Kidney (tissue), 22 donors: ENCODE measurements around the gene TRIM4. TPM values are rescaled to one million over a fixed set of nuclear protein-coding genes. Genes with fewer than 3 reads are reported as not detected.
A peak's percentile ranks its signal among the peaks of the same experiment; 100 is the strongest.
"Not testable (repeated sequence)": the region's sequence is repeated elsewhere in the genome, so short reads cannot be mapped to it uniquely, and the experiment has no call there.

Experiments
- DNase-seq, 5 donors: peaks; one replicate each; pipeline ENCODE4 v3.0.0-alpha.2; 2013 to 2020
- FAIRE-seq: peaks from 2 replicates; lab custom pipeline; 2012; peaks lifted over from hg19 to GRCh38; lab: Jason Lieb, UNC
- H3K27ac ChIP-seq, 2 donors: one replicate each; pipeline ENCODE4 v1.7.0; 2013; ENCODE audit warnings: low read depth in 2 of 2, low read length in 2 of 2, inconsistent platforms in 1 of 2
- H3K27me3 ChIP-seq: one replicate; pipeline ENCODE4 v1.7.1; 2013; ENCODE audit warnings: low read length, inconsistent platforms; ENCODE audit not compliant: control insufficient read depth, insufficient read depth
- H3K36me3 ChIP-seq, 3 donors: one replicate each; pipeline versions ENCODE4 v1.7.0 to v1.7.1; 2013; ENCODE audit warnings: low read length in 3 of 3, control low read depth in 1 of 3, inconsistent platforms in 1 of 3; ENCODE audit not compliant: insufficient read depth in 3 of 3, control insufficient read depth in 2 of 3
- H3K4me1 ChIP-seq, 3 donors: one replicate each; pipeline versions ENCODE4 v1.7.0 to v1.7.1; 2013; ENCODE audit warnings: low read length in 3 of 3, inconsistent platforms in 1 of 3, low read depth in 1 of 3; ENCODE audit not compliant: control insufficient read depth in 2 of 3, insufficient read depth in 2 of 3
- H3K4me3 ChIP-seq, 3 donors: one replicate each; pipeline versions ENCODE4 v1.7.0 to v1.8.1; 2013; ENCODE audit warnings: low read length in 3 of 3, control low read depth in 1 of 3, inconsistent platforms in 1 of 3
- H3K9ac ChIP-seq, 3 donors: one replicate each; pipeline versions ENCODE4 v1.7.0 to v1.7.1; 2013; ENCODE audit warnings: low read length in 3 of 3, control low read depth in 1 of 3, inconsistent platforms in 1 of 3
- H3K9me3 ChIP-seq, 3 donors: one replicate each; pipeline versions ENCODE4 v1.7.0 to v1.7.1; 2013; ENCODE audit warnings: low read length in 3 of 3, control low read depth in 1 of 3, inconsistent platforms in 1 of 3; ENCODE audit not compliant: control insufficient read depth in 2 of 3, insufficient read depth in 1 of 3
- CTCF ChIP-seq: IDR thresholded peaks from 3 replicates; pipeline ENCODE4 v1.5.1; 2012; ENCODE audit warnings: mild to moderate bottlenecking, moderate library complexity, borderline replicate concordance; ENCODE audit not compliant: insufficient read depth; ENCODE audit errors: extremely low read depth
- intact Hi-C: fragments of 100-400 bp; cut with DNase I; formaldehyde crosslinking; loops from one replicate; pipeline ENCODE4 v1.11.1; 2022
- long read RNA-seq, 10 donors: library from polyadenylated mRNA in 1 of 10; unstranded in 1 of 10; transcript quantifications; one replicate each; pipeline ENCODE4 v2.0.0 and lab custom pipeline, GENCODE V29; 2021 to 2026
- polyA plus RNA-seq: library from polyadenylated mRNA; stranded (reverse); fragments of 350-450 nt; fragmentation: Illumina TruSeq; extraction: RNeasy Lipid Tissue Mini Kit (QIAGEN cat#74804); gene quantifications from one replicate; pipeline ENCODE4 v1.2.3, GENCODE V29; 2014; ENCODE audit warnings: low read depth, low replicate concordance; ENCODE audit not compliant: insufficient read depth
- total RNA-seq: library from RNA; stranded (reverse); fragmentation: NEBNext Ultra II Directional; extraction: Animal tissue kit (Norgen Biotek cat#: 25700); gene quantifications from one replicate; pipeline ENCODE4 v1.2.1, GENCODE V29; 2021
- donor health status: control.
- donor health status: control.
- donor health status: control.
- donor health status: control.
- donor health status: control.
- donor health status: DM: yes; HTN: yes; CAD: no.
- donor health status: Normal renal cell carcinoma (clear cell type).

The TRIM4 gene
- total RNA-seq (30.9 TPM), polyA plus RNA-seq (15.4 TPM)
- long read RNA-seq, donor 1, partial matches to known transcripts, result 0 of 3 reads
- long read RNA-seq, donor 1, other reads (novel, unspliced or antisense), result 0 of 3 reads
- long read RNA-seq, donor 2, partial matches to known transcripts, result 8 of 14 reads
- long read RNA-seq, donor 2, other reads (novel, unspliced or antisense), result 0 of 14 reads
- long read RNA-seq, donor 3, transcript TRIM4-201 (6 exons, 3,374 nt), result major isoform, 8 of 9 reads
- long read RNA-seq, donor 3, partial matches to known transcripts, result 0 of 9 reads
- long read RNA-seq, donor 3, other reads (novel, unspliced or antisense), result 0 of 9 reads
- long read RNA-seq, donor 4, partial matches to known transcripts, result 0 of 3 reads
- long read RNA-seq, donor 4, other reads (novel, unspliced or antisense), result 0 of 3 reads
- long read RNA-seq, donor 5, result 0 reads
- long read RNA-seq, donor 6, partial matches to known transcripts, result 0 of 1 reads
- long read RNA-seq, donor 6, other reads (novel, unspliced or antisense), result 0 of 1 reads
- long read RNA-seq, donor 7, transcript TRIM4-202 (6 exons, 1,942 nt), result minor isoform, 5 of 63 reads
- long read RNA-seq, donor 7, transcript TRIM4-201 (6 exons, 3,374 nt), result major isoform, 40 of 63 reads
- long read RNA-seq, donor 7, partial matches to known transcripts, result 7 of 63 reads
- long read RNA-seq, donor 7, other reads (novel, unspliced or antisense), result 10 of 63 reads
- long read RNA-seq, donor 8, transcript TRIM4-201 (6 exons, 3,374 nt), result major isoform, 8 of 8 reads
- long read RNA-seq, donor 8, partial matches to known transcripts, result 0 of 8 reads
- long read RNA-seq, donor 8, other reads (novel, unspliced or antisense), result 0 of 8 reads
- long read RNA-seq, donor 9, partial matches to known transcripts, result 0 of 4 reads
- long read RNA-seq, donor 9, other reads (novel, unspliced or antisense), result 0 of 4 reads
- long read RNA-seq, donor 10, transcript TRIM4-201 (6 exons, 3,374 nt), result major isoform, 6 of 6 reads
- long read RNA-seq, donor 10, partial matches to known transcripts, result 0 of 6 reads
- long read RNA-seq, donor 10, other reads (novel, unspliced or antisense), result 0 of 6 reads

GRCh38 chr7:99918959-99919813 lies at the start of gene TRIM4:
TRIM4 (minus strand) TSS chr7:99919530; CDS start chr7:99919401, 129 bp downstream.
- no peaks in the 10 kb centered on the region for H3K9me3 ChIP-seq
- TF ChIP-seq CTCF, result no peak
- H3K36me3 ChIP-seq, result peaks cover 0 to 2% (median 0%) of the 10 kb centered on the region in 3 donors
- H3K9ac ChIP-seq, result peak within 1 kb of the TSS; percentile 78 to 91 (median 87)
- peak within 1 kb of the TSS; percentile 83 to 85 for H3K27ac ChIP-seq
- intact Hi-C loops, result no loop called here
- H3K4me3 ChIP-seq, result peak within 1 kb of the TSS; percentile 81 to 93 (median 85)
- FAIRE-seq (no peak), DNase-seq (peak; percentile 84 to 97 (median 90))
- peaks cover 2 to 15% (median 12%) of the 10 kb centered on the region in 3 donors for H3K4me1 ChIP-seq
- no peaks in the 10 kb centered on the region for H3K27me3 ChIP-seq

GRCh38 chr7:99958564-99959227 lies 39.4 kb upstream of the TRIM4 start:
- TF ChIP-seq CTCF, result no peak
- no peaks in the 10 kb centered on the region for H3K36me3 ChIP-seq
- no peak for FAIRE-seq
- H3K4me3 ChIP-seq, result no peak overlapping the region
- no peak for DNase-seq
- H3K4me1 ChIP-seq, result no peaks in the 10 kb centered on the region
- no peaks in the 10 kb centered on the region for H3K27me3 ChIP-seq
- H3K9me3 ChIP-seq, result no peaks in the 10 kb centered on the region
- no peak overlapping the region for H3K27ac ChIP-seq
- H3K9ac ChIP-seq, result no peak overlapping the region
- intact Hi-C loops, result no loop called here

- FAIRE-seq (no peak), DNase-seq (no peak)
- TF ChIP-seq CTCF, result no peak
- H3K4me1 ChIP-seq, result no peaks in the 10 kb centered on the region
- no peaks in the 10 kb centered on the region for H3K36me3 ChIP-seq
- no peak overlapping the region for H3K4me3 ChIP-seq
- no peak overlapping the region for H3K27ac ChIP-seq
- no peak overlapping the region for H3K9ac ChIP-seq
- intact Hi-C loops, result no loop called here
- no peaks in the 10 kb centered on the region for H3K9me3 ChIP-seq
- no peaks in the 10 kb centered on the region for H3K27me3 ChIP-seq
Observed at GRCh38 chr7:99955247-99955646, 35.9 kb upstream of the TRIM4 start.

- not testable (repeated sequence) for H3K27ac ChIP-seq
Observed at GRCh38 chr7:99954643-99955042, 35.3 kb upstream of the TRIM4 start.

More at GRCh38 chr7:99954643-99955042, 35.3 kb upstream of the TRIM4 start:
- intact Hi-C loops, H3K4me1 ChIP-seq, H3K27me3 ChIP-seq, H3K9ac ChIP-seq, H3K36me3 ChIP-seq, H3K4me3 ChIP-seq, FAIRE-seq, DNase-seq, H3K9me3 ChIP-seq: not testable (repeated sequence)
